CD4-positive, alpha-beta T cell treated with Interleukin-2 at 100 ng/mL for 4 hours (primary cell): ENCODE measurements around the gene PRKCZ.

ENCODE experiments used
- DNase-seq: peaks from one replicate; pipeline ENCODE4 v3.0.0-alpha.2; 2020; ENCODE audit warnings: low spot score

Gene PRKCZ

DNA sequence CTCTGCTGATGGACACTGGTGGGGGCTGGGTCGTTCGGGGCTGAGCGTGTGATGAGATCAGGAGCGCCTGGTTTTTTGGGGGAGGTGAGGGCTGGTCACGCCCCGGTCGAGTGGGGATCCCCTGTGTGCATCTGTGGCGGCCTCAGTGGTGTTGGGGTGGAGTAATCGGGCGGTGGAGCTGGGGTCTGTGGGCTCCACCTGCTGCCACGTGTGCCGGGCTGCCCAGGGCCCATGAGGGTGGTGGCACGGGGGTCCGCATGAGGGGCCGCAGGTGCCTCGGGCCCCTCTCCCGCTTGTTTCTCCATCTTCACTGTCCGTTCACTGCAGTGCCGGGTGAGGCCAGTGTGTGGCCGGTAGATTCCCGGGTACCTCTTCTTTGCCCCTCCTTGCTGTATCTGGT lies 17.2 kb downstream of the PRKCZ start:
- no peak for DNase-seq

DNA sequence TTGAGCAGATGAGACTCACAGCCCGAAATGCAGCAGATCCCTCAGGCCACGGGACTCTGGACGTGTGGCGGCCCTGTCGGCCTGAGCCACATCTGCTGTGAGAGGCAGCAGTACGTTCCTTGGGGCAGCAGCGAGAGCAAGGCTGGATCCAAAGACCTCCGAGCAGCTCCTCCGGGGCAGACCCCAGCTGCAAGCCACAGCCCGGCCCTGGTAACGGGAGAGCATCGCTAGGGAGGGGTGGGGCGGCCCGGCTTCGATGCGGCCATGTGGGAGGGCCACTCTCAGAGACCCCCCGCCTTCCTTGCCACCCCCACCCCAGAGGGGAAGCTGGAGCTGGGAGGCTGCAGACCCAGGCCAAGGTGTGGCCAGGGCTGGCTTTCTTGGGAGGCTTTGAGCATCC lies 17.8 kb downstream of the PRKCZ start:
- DNase-seq, result no peak

GRCh38 chr1:2068951-2069350 lies 18.7 kb downstream of the PRKCZ start:
- no peak for DNase-seq

DNA sequence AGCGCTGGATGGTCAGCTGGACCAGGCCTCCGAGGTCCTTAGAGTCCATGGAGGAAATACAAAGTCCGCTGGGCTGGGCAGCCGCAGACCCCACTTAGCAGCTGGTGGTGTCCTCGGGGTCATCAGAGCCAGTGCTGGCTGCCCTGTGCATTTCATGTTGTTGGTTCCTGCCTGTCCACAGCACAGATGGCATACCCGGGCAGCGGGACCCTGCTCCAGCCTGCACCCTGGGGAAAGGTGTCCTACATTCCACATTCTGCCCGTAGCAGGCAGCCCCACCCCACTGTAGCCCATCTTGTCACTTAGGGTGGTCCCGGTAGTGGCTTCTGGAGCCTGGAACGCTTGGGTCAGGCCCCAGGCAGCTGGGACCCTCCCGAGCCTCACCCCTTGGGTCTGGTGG lies 19.8 kb downstream of the PRKCZ start:
- DNase-seq, result no peak

DNA sequence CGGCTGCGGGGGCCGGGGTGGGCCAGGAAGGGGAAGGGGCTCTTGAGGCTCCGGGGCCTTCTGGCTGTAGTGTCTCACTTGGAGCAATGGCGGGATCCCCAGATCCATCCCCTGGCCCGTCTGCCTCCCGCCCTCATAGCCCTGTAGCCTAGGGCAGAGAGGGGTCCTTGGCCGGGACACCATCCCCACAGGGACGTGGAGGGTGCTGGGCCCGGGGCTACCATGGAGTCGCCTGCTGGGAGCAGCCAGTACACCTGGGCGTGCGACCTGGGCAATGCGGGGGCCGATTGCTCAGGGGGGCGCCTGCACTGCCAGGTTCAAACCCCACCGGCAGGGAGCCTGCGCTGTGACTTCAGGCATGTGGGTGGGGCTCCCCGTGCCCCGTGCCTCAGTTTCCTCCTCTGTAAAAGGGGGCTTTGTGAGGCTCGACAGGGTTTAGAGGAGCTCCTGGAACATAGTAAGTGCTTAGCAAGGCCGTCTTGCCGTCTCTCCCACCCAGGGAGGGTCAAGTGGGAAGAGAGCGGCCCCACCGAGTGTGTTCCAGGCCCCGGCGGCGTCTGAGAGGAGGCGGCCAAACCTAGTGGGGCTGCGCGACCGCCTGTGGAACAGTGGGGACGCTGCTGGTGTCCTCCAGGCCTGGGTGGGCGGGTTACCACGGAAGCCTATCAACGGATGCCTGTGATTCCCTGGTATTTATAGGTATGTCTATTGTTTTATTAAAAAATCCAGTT lies 20.8 kb downstream of the PRKCZ start:
- no peak for DNase-seq

DNA sequence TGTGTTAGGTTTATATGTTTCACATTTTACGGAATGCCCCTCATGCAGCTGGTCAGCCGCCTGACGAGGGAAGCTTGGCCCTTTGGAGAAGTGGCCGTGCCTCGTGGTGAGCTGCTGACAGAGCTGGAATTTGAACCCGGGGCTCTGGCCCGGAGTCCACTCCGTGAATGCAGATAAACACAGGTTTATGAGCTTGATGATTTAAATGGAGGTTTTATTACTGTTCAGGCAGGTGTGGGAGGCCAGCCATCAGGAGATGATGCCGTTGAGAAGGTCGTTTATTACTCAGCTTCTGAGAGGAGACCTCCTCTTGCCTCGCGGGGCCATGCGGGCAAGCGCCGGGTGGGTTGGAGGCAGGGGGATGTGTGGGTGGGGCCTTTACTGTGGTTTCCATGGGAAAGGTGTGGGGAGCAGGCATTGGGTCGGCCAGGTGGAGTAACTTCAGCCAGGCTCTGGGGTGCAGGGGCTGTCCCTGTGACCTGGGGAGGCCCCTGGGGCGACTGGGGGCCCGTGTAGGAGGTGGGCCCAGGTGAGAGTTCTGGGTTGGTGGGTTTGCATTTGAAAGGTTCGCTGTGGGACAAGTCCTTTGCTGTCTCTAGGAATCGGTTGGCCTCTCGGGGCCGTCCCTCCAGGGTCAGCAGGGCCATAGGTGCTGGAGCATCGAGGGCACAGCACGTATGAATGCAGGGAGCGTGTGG lies 22.0 kb downstream of the PRKCZ start:
- DNase-seq, result no peak

DNA sequence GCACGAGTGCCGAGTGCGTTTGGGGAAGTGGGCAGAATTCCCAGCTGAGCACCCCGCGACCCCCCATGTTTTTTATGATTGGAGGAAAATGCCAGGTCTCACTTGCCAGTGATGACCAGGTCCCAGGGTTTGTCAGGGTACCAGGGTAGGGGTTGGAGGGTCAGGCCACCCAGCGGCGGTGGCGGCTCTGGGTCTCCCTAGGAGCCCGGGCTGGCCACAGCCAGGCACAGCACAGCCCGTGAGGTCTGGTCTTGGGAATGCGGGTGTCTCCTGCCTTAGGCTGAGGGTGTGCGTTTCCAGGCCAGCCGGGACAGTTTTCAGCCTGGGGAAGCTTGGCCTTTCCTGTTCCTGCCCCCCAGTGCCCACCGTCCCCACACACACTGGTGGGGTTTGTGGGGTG lies 22.7 kb downstream of the PRKCZ start:
- no peak for DNase-seq

- no peak for DNase-seq
Observed at GRCh38 chr1:2073382-2074230, 23.4 kb downstream of the PRKCZ start.

GRCh38 chr1:2074396-2074795 lies 24.2 kb downstream of the PRKCZ start:
- DNase-seq, result no peak

- DNase-seq, result no peak
Observed at GRCh38 chr1:2074944-2075740, 24.9 kb downstream of the PRKCZ start.

- no peak for DNase-seq
Observed at GRCh38 chr1:2076826-2077225, 26.6 kb downstream of the PRKCZ start.

- DNase-seq, result no peak
Observed at GRCh38 chr1:2078170-2078569, 28.0 kb downstream of the PRKCZ start.

DNA sequence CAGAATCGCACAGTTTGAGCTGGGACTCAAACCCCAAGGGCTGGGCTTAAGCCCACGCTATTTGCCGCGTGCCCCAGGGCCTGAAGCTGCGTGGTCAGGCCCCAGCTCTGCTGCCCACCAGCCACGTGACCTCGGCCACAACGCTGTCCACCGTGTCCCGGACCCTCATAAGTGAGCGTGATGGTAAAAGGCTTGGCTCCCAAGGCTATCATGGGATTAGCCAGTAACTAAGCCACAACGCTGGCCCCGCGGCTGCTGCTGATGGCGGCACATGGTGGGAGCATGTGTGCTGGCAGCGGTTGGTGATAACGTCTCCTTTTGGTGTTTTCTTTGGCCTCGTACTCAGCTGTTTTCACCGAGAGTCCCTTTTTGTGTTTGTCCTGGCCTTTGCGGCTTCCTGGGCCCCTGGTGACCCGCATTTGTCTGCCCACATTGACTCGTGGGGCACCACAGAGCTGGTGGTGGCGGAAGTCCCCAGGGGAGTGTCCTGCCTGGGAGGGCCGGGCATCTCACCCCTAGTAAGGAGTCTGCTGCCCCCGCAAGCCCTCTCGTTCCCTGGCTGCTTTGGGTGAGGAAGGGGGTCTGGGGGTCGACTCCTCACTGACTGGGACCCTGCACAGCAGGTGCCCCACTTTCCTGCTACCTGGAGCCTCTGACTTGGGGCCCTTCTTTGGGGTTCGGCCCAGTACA lies 29.3 kb downstream of the PRKCZ start:
- DNase-seq, result no peak

- no peak for DNase-seq
Observed at GRCh38 chr1:2080140-2080539, 29.9 kb downstream of the PRKCZ start.

DNA sequence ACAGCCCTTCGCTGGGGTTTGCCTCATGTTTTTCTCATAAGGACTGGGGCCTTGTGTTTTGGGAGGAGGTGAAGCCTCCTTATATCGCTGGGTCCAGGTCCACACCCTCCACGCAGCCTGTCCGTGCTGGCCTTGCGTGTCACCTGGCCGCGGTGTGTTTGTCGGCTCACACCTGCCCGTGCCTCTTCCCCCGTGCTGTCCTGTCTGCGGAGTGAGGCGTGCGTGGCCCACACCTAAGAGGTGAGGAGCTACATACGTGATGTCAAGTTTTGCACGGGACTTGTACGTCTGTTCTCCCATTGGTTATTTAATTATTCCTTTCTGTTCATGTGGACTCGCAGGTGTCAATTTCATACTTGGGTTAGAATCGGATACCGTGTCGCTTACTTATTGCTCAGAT lies 30.7 kb downstream of the PRKCZ start:
- no peak for DNase-seq

- DNase-seq, result no peak
Observed at GRCh38 chr1:2081326-2081885, 31.2 kb downstream of the PRKCZ start.

DNA sequence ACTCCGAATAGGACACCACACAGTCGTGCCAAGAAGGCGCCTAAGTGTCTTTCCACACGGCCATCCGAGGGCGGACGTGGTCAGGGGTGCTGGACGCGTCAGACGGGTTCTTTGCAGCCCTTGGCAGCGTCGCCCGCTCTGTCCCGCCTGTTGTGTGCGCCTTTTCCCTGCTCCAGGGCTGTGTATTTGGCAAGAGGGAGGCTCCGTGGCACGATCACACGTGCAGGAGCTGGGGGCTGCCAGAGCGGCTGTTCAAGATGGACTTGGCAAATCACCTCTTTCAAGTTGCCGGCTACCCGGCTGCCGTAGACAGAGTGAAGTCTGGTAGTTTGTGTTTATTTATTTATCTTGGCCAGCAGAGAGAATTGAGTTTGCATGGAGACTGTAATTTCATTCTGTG lies 31.9 kb downstream of the PRKCZ start:
- no peak for DNase-seq

- no peak for DNase-seq
Observed at GRCh38 chr1:2083666-2084065, 33.5 kb downstream of the PRKCZ start.

DNA sequence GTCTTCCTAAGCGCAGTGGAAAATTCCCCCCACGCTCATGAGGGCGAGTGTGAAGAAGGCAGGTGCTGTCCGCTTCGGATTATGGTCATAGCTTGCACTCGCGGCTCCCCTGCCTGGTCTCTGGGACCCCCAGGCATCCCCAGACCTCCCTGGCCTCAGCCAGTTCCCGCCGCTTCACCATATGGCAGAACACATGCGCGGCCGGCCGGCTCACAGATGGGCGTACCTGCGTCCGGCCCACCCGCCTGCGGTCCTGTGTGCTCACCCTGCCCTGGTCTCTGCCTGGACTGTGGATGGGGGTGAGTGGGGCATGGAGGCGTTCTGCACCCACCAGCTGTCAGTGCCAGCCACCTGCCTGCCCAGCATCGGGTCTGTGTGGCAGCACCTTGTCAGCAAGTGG lies 34.1 kb downstream of the PRKCZ start:
- DNase-seq, result no peak

DNA sequence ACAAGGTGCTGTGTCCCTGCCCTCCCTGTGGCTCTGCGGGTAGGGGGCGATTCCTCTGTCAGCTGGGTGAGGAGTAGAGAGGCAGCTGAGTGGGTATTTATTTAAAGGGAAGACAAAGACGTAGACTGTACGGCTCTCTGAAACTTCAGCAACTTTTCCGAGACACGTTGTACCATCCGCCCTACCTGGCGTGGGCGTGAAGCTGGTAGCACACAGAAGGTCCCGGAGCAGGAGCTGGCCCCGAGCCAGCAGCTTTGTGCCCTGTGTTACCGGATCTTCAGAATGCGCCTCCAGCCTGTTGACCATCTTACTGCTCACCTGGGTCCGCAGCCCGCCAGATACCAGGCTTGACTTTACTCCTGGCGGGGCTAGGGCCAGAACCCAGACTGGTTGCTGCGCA lies 34.9 kb downstream of the PRKCZ start:
- DNase-seq, result no peak

- no peak for DNase-seq
Observed at GRCh38 chr1:2086446-2087078, 36.4 kb downstream of the PRKCZ start.
